HG03139 (cell line): ENCODE results near the gene AUTS2.

Source experiments
- ATAC-seq: cut with Tn5 transposase; IDR thresholded peaks from one replicate; pipeline ENCODE4 v1.9.1; 2021; ENCODE audit not compliant: unreplicated experiment

The AUTS2 gene

GRCh38 chr7:69922026-69922803, 323.9 kb downstream of the AUTS2 start:
- peak; percentile 68 for ATAC-seq

DNA sequence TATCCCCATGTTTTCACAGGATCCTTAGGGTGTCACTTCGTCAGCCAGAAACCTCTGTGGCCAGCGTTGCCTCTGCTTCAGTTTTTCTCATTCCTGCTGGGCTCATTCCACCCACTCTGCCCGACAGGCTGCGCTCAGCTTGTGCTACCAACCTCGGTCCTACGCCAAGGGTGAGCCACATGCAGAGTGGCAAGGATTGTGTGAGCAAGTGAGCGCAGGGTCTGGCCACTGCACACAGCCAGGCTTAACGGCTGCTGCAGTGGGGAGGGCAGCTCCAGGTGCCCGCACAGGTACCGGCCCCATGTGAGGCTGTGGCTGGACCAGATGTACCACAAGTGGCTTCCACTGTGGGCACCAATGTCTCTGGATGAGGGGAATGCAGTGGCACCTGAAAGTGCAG, 329.2 kb downstream of the AUTS2 start:
- ATAC-seq, result no peak

DNA sequence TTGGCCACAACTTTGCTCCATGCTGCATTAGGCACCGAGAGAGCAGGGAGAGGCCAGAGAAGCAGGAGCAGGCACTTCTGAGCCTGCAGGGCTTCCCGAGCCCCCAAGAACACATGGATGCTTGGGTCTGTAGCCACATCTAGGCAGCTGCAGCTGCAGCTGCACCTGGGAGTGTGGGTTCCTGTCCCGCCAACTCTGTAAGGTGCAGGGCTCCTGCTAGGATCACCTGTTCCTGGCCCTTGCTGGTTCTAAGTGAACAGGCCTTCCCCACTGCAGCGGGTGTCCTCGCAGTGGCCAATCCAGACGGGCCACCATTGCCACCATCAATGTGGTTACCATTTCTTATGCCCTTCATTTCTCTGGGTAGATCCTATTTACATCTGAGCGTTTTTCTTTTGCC, 330.3 kb downstream of the AUTS2 start:
- ATAC-seq, result no peak

GRCh38 chr7:69929622-69930021, 331.3 kb downstream of the AUTS2 start:
- no peak for ATAC-seq

GRCh38 chr7:69932034-69932628, 333.9 kb downstream of the AUTS2 start:
- no peak for ATAC-seq

DNA sequence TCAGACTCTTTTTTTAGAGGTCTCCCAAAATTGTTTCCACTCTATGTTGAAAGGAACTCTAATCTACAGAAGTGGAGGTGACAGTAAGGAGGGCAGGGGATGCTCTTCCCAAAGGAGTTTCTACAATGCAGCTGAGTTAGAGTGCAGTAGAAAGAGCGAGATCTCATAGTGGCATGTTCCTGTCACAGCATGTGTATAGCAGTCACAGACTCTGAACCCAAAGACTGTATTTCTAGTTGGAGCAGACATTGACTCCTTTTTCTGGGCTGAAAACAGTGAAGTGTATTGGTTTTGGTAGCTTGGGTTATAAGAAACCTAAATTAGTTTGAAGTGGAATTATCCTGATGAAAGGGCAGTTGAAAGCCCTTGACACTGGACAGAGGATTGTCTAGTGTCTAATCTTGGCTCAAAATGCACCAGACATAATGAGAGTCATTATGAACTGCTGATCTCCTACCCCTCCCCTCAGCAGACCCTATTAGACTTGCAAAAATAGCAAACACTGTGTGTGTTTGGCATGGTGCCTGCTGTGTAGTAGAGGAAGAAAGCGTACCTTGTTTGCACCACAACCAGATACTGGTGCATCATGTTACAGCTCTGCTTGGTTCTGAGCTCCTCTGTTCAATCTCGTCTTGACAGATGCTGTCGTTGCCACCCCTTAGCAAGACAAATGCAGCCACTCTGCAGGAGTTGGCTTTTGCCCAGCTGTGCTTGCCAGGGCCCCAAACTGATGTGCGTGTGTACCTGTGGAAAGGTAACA, 336.0 kb downstream of the AUTS2 start:
- no peak for ATAC-seq

DNA sequence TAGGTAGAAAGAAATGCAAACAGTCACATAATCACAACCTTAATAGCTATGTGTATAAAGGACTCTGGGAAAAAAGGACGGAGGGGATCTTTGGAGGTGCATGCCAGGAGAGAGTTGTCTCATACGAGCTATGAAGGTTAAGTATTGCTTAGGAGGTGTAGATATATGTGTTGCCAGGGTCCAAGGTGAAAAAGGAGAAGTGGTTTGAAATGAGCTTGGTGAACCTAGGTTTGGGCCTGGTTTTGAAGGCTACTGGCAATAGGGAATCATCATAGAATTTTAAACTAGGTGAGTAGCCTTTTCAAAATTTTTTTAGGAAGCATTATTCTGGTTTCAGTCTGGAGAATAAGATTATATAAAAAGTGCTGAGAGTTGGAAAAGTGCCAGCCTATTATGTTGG, 336.8 kb downstream of the AUTS2 start:
- no peak for ATAC-seq

DNA sequence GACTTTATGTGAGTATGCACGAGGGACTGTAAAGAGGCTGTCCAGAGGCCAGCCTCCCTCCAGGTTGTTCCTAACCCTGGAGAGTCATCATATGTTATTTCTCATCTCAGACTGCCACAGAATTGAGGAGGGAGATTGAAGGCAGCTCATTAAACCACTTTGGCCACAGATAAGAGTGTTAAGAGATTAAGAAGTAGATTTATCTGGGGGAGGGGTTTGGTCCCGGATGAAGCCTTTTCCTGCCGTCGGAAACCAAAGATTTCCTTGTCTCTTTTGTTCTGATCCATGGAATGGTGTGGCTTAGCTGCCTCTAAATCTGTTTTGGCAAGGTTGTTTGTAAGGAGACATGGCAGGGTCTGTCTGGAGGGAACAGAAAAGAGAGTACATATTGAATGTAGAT, 338.8 kb downstream of the AUTS2 start:
- no peak for ATAC-seq

- no peak for ATAC-seq
These were observed 341.0 kb downstream of the AUTS2 start for GRCh38 chr7:69939317-69939716.

GRCh38 chr7:69941077-69941651, 342.9 kb downstream of the AUTS2 start:
- no peak for ATAC-seq

- ATAC-seq, result no peak
These were observed 344.3 kb downstream of the AUTS2 start for GRCh38 chr7:69942573-69942972.

DNA sequence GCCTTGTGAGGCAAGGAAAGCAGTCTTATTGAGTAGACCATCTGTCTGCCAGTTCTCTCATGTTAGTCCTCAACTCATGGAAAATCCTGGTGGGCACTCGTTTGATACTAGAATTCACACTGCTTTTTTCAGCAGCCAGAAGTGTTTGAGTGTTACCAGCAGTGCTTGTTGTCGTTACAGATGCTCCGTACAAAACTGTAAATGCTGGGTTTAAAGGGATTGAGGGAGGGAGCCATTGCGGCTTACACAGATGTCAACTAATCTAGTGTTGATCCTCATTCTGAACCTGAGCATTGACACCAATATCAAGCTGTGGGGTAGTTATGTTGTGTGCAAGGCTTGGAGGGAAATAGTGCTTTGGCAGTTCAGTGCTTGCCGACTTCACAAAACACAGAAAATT, 348.6 kb downstream of the AUTS2 start:
- no peak for ATAC-seq

DNA sequence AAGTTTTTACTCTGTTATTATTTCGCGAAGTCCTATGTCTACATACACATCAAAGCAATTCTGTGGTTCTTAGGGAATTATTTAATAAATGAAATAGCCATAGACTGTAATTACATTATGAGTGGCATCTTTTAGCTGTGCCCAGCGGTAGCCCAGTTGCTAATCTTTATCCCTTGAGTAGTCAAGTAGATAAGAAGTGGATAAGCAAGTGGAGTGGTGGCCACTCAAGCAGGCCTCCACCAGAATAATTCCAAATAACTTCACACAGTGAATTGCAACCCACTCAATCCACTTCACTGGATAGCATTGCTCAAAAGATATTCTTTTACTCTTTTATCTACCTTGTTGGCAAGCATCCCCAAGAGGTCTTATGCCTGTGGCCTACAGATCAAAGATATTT, 349.7 kb downstream of the AUTS2 start:
- no peak for ATAC-seq

DNA sequence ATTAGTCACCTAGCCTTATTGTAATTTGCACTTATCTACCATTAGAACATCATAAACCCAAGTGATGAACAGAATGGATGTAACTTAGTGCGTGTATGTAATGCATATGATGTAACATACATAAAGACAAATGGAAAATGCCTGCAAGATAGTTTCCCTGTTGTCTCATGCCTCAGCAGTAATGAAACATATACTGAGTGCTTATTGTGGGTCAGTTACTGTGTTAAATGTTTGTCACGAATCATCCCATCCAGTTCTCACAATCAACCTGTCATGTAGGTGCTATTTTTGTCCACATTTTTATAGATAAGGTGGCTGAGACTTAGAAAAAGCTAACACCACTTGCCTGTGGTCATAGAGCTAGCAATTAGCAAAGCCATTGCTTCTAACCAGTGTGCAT, 350.8 kb downstream of the AUTS2 start:
- ATAC-seq, result no peak

- ATAC-seq, result no peak
These were observed 353.2 kb downstream of the AUTS2 start for GRCh38 chr7:69951458-69951857.

GRCh38 chr7:69953136-69954067, 355.1 kb downstream of the AUTS2 start:
- no peak for ATAC-seq

DNA sequence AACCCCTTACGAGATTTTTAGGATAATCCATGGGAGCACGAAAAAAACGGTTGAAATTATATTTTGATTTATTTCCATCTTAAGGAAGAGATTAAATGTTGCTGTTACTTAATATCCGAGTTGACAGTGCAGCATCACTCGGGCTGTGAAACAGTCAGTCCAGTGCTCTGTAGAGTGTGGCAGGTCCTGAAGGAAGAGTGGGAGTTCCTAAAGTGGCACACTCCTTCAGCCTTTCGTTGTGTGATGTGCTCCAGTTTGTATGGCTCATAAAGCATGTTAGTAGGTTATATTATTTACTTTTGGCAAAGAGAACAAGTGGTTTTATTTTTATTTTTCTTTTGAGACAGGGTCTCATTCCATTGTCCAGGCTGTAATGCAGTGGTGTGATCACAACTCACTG, 358.3 kb downstream of the AUTS2 start:
- no peak for ATAC-seq

- no peak for ATAC-seq
These were observed 359.4 kb downstream of the AUTS2 start for GRCh38 chr7:69957661-69958060.

GRCh38 chr7:69959789-69960499, 361.7 kb downstream of the AUTS2 start:
- ATAC-seq, result no peak

DNA sequence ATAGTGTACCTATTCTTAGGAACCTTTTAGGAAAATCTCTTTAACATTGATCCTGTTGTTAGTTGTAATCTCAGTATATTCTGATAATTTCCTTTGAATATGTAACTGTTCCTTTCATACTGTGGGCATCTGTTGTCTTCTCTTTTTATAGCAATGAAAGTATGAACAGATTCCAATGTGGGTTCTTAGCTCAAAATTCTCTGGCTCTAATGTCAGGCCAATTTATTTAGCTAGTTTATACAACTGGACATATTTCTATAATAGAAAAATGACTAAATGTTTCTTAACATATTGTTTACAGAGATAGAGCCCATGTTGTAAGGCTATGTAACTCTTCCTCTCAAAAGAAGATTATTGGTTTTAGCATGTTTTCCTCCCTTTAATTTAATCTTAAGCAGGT, 363.2 kb downstream of the AUTS2 start:
- ATAC-seq, result no peak
